OCI-LY3 (cell line): ENCODE measurements around the gene ZBTB44.
A peak's percentile ranks its signal among the peaks of the same experiment; 100 is the strongest.

Source experiments
- H2AFZ ChIP-seq: fragments of 200-600, 300-600 bp; shearing (Covaris generic); 2 replicates; pipeline ENCODE4 v1.6.0; 2014; ENCODE audit warnings: antibody characterized with exemption, low read depth, low read length
- H3K27ac ChIP-seq: fragments of 200-600, 300-600 bp; sonication (generic); 2 replicates; pipeline ENCODE4 v1.5.1; 2014; ENCODE audit warnings: mild to moderate bottlenecking, low read length, moderate library complexity, mixed read lengths
- H3K27me3 ChIP-seq: fragments of 200-600, 300-600 bp; sonication (generic); 2 replicates; pipeline ENCODE4 v1.6.1; 2014; ENCODE audit warnings: low read depth, low read length, mixed read lengths
- H3K36me3 ChIP-seq: fragments of 200-600, 300-600 bp; sonication (generic); replicated peaks from 2 replicates; pipeline ENCODE3; 2014; ENCODE audit warnings: low read depth, low read length, mixed read lengths
- H3K4me1 ChIP-seq: fragments of 300-600, 200-600 bp; sonication (generic); 2 replicates; pipeline ENCODE4 v1.6.1; 2014; ENCODE audit warnings: low read length, mixed read lengths
- H3K4me2 ChIP-seq: fragments of 200-600, 300-600 bp; sonication (generic); 2 replicates; pipeline ENCODE4 v1.6.1; 2014; ENCODE audit warnings: low read length, mixed read lengths
- H3K4me3 ChIP-seq: fragments of 300-600, 200-600 bp; sonication (generic); 2 replicates; pipeline ENCODE4 v1.5.1; 2014; ENCODE audit warnings: antibody characterized with exemption, mild to moderate bottlenecking, low read length, moderate library complexity
- H3K79me2 ChIP-seq: fragments of 300-600, 200-600 bp; shearing (Covaris generic); 2 replicates; pipeline ENCODE4 v1.6.1; 2014; ENCODE audit warnings: mild to moderate bottlenecking, low read length, mixed read lengths
- H3K9ac ChIP-seq: fragments of 300-600, 200-600 bp; shearing (Covaris generic); 2 replicates; pipeline ENCODE4 v1.6.0; 2014; ENCODE audit warnings: mild to moderate bottlenecking, low read length, moderate library complexity
- H3K9me3 ChIP-seq: fragments of 200-600, 300-600 bp; shearing (Covaris generic); 2 replicates; pipeline ENCODE4 v1.6.1; 2014; ENCODE audit warnings: low read length, mixed read lengths; ENCODE audit not compliant: insufficient read depth
- H4K20me1 ChIP-seq: fragments of 200-600, 300-600 bp; sonication (generic); 2 replicates; pipeline ENCODE4 v1.6.1; 2016; ENCODE audit warnings: low read length, mixed read lengths; ENCODE audit not compliant: insufficient read depth
- EZH2phosphoT487 ChIP-seq: fragments of 200-600 bp; shearing (Covaris generic); IDR thresholded peaks from 2 replicates; pipeline ENCODE4 v1.6.1; 2018; ENCODE audit warnings: antibody characterized with exemption, mixed run types, low read depth
- TF ChIP-seq, protein P1 (sequence below): fragments of 200-600, 300-600 bp; sonication (generic); IDR thresholded peaks from 2 replicates; pipeline ENCODE4 v1.5.1; 2014; ENCODE audit warnings: antibody characterized with exemption, low read length, low read depth

Gene ZBTB44

DNA sequence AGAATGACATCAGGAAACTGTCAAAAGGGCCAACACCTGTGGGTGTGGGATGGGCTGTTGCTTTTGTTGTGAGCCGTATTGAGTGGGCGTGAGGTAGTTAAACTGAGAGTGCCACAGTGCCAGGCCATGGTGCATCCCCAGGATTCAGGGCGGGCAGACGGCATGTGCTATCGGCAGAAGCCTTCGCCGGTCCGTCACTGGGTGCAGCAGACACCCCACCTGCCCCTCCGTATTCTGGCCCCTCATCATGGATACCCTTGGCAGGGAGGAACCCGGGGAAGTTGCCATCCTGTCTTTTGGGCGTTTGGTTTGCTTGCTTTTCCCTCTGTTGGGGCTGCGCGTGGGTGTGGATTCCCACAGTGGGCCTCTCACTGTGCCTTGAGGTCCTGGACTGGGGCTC, 127.6 kb downstream of the ZBTB44 start:
- Histone ChIP-seq H4K20me1 (peaks cover 29% of the 10 kb centered on the region), H3K36me3 (peaks cover 3% of the 10 kb centered on the region), H3K27ac (no peak overlapping the region), H3K4me3 (no peak overlapping the region), H3K27me3 (no peaks in the 10 kb centered on the region), H3K79me2 (peaks cover 55% of the 10 kb centered on the region), H2AFZ (no peak overlapping the region), H3K9ac (no peak overlapping the region), H3K9me3 (no peaks in the 10 kb centered on the region), H3K4me2 (no peak overlapping the region), H3K4me1 (peaks cover 10% of the 10 kb centered on the region)
- TF ChIP-seq EZH2phosphoT487, result no peak
- TF ChIP-seq, protein P1, sequence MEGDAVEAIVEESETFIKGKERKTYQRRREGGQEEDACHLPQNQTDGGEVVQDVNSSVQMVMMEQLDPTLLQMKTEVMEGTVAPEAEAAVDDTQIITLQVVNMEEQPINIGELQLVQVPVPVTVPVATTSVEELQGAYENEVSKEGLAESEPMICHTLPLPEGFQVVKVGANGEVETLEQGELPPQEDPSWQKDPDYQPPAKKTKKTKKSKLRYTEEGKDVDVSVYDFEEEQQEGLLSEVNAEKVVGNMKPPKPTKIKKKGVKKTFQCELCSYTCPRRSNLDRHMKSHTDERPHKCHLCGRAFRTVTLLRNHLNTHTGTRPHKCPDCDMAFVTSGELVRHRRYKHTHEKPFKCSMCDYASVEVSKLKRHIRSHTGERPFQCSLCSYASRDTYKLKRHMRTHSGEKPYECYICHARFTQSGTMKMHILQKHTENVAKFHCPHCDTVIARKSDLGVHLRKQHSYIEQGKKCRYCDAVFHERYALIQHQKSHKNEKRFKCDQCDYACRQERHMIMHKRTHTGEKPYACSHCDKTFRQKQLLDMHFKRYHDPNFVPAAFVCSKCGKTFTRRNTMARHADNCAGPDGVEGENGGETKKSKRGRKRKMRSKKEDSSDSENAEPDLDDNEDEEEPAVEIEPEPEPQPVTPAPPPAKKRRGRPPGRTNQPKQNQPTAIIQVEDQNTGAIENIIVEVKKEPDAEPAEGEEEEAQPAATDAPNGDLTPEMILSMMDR, result no peak

DNA sequence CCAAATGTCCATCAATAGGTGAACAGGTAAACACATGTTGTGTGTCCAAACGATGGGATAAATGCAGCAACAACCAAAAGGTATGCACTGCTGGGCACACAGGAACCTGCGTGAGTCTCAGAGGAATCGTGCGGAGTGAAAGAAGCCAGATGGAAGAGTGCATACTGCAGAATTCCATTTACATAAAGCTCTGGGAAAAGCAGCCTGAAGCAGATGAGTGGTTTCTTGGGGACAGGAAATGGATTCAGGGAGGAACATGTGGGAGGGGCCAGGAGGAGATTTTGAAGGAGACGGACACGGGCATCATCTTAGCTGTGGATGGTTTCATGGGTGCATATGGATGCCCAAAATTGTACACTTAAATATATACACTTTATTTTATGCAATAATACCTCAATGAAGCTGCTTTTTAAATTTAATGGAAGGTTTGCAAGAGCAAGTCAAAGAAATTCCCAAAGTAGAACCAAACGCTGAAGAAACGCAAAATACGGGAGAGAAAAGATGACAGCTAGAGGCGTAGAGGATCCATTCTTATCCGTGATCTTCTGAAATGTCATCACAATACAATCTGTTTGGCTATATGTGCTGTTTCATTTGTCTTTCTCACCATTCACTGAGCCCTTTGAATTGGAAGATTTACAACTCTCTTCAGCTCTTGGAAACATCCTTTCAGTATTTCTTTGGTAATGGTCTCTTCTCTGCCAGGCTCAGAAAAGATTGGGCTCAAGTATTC, 130.7 kb downstream of the ZBTB44 start:
- H3K27ac ChIP-seq, result no peak overlapping the region
- H3K9me3 ChIP-seq, result no peaks in the 10 kb centered on the region
- peaks cover 53% of the 10 kb centered on the region for H4K20me1 ChIP-seq
- H3K79me2 ChIP-seq, result peaks cover 80% of the 10 kb centered on the region
- H3K9ac ChIP-seq, result no peak overlapping the region
- TF ChIP-seq, protein P1, result no peak
- TF ChIP-seq EZH2phosphoT487, result no peak
- no peak overlapping the region for H3K4me3 ChIP-seq
- no peaks in the 10 kb centered on the region for H3K27me3 ChIP-seq
- peaks cover 3% of the 10 kb centered on the region for H3K36me3 ChIP-seq
- H3K4me2 ChIP-seq, result no peak overlapping the region
- no peak overlapping the region for H2AFZ ChIP-seq
- H3K4me1 ChIP-seq, result peaks cover 39% of the 10 kb centered on the region

DNA sequence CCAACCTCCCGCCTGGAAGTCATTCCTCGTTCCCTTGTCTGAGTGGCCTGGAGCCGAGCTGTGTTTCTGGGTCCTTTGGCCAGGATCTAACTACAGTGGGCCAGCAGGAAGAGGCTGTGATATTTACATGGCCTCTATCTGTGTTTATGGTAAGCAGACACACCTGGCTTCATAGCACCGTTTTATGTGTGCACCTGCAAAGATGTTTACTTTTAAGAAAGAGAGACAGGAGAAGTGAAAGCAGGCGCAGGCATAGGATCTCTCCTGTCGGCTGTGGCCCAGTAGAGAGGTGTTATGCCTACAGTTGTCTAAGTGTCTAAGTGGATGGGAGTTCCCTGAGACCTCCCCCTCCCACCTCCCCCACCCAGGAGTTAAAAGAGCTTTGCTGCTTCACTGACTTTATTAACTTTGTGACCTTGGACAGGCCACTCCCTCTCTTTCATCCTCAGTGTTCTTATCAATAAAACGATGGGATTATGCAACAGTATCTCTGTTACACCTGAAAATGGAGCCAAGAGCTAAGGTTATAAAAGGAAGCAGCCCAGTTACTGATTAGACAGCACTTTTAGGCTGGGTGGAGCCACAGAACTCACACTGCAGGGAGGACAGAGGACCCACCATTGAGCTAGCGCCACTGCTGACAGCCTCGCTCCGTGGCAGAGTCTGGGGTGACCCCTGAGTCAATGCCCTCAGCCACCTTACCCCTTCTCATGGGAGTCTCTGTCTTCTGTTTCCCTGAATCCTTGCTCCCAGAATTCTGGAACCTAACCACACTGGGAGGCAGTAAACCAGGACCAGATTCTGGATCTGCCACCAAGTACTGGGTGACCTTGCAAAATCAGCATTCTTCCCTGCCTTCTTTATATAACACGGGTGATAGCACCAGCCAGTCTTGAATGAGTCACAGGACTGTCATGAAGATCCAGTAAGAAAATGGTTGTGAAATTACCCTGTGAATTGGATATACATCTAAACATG, 133.1 kb downstream of the ZBTB44 start:
- H3K79me2 ChIP-seq, result peaks cover 78% of the 10 kb centered on the region
- peak overlapping the region; percentile 73 for H3K4me3 ChIP-seq
- H2AFZ ChIP-seq, result no peak overlapping the region
- no peaks in the 10 kb centered on the region for H3K27me3 ChIP-seq
- peak overlapping the region; percentile 96 for H3K4me2 ChIP-seq
- H3K9ac ChIP-seq, result peak overlapping the region; percentile 63
- H3K9me3 ChIP-seq, result no peaks in the 10 kb centered on the region
- TF ChIP-seq, protein P1, result peak; percentile 13; the same call in 1 of the 2 replicates
- no peak for TF ChIP-seq EZH2phosphoT487
- peak overlapping the region; percentile 83 for H3K27ac ChIP-seq
- H3K36me3 ChIP-seq, result no peaks in the 10 kb centered on the region
- peaks cover 49% of the 10 kb centered on the region for H3K4me1 ChIP-seq
- peaks cover 34% of the 10 kb centered on the region for H4K20me1 ChIP-seq

DNA sequence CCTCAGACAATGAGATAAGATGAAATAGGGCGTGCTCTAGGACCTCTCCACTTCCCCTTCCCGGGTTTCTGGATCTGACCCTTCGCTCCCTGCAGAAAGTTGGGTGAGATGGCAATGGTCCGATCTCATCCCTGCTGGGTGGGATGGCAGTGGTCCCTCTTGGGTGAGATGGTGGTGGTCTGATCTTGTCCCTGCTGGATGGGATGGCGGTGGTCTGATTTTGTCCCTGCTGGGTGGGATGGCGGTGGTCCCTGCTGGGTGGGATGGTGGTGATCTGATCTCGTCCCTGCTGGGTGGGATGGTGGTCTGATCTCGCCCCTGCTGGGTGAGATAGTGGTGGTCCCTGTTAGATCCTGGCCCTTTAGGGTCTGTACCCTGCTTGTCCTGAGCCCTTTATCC, 133.8 kb downstream of the ZBTB44 start:
- H3K79me2 ChIP-seq, result peaks cover 76% of the 10 kb centered on the region
- peak overlapping the region; percentile 83 for H3K27ac ChIP-seq
- H3K4me2 ChIP-seq, result peak overlapping the region; percentile 96

More for the DNA sequence above, 133.8 kb downstream of the ZBTB44 start:
- Histone ChIP-seq H3K27me3 (no peaks in the 10 kb centered on the region), H3K4me3 (peak overlapping the region; percentile 73), H2AFZ (no peak overlapping the region), H3K9ac (peak overlapping the region; percentile 55), H3K4me1 (peaks cover 49% of the 10 kb centered on the region), H3K36me3 (peaks cover 3% of the 10 kb centered on the region), H3K9me3 (no peaks in the 10 kb centered on the region), H4K20me1 (peaks cover 32% of the 10 kb centered on the region)
- TF ChIP-seq, protein P1, result no peak
- TF ChIP-seq EZH2phosphoT487, result no peak
